GM12872 (cell line): Measurements from ENCODE around the gene BTBD9.

ENCODE experiments used
- CTCF ChIP-seq: IDR thresholded peaks from 3 replicates; pipeline ENCODE4 v1.5.1; 2011; ENCODE audit warnings: low read depth, mild to moderate bottlenecking, low read length, moderate library complexity; ENCODE audit not compliant: insufficient read depth

The BTBD9 gene

GRCh38 chr6:38370653-38371601, 268.8 kb downstream of the BTBD9 start:
- no peak for TF ChIP-seq CTCF

DNA sequence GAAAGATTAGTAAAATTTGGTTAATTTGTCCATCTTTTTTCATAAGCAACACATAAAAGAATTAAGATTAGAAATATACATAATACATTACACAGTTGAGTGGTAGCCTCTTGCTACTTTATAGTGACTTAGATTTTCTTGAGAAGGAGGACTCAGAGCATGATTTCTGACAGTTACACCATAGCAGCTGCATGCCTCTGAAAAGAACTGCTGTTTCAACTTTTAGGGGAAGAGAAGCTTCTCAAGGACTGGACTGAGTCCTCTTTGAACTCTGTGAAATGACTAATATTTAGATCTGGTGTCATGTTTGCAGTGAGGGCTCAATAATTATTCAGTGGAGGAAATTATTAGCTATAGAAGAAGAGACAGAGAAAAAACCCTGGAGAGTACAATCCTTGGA, 272.5 kb downstream of the BTBD9 start:
- TF ChIP-seq CTCF: no peak

- TF ChIP-seq CTCF: no peak
These were observed 273.5 kb downstream of the BTBD9 start for GRCh38 chr6:38366234-38366633.

DNA sequence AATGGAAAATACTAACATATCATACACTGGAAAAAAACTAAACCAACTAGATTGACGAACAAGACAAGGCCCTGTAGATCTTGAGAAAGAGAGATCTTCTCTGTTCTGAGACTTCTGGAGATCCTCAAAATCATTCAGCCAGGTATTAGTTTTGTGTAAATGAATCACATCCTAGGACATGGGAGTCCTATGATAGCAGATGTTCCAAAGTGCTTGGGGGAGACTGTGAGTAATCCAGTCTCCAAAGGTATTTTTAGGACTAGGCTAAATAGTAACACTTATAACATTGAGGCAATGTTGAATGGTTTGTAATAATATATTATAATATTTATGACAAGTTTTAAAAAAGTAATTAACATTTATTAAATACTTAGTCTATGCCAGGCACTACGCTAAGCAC, 275.0 kb downstream of the BTBD9 start:
- no peak for TF ChIP-seq CTCF

DNA sequence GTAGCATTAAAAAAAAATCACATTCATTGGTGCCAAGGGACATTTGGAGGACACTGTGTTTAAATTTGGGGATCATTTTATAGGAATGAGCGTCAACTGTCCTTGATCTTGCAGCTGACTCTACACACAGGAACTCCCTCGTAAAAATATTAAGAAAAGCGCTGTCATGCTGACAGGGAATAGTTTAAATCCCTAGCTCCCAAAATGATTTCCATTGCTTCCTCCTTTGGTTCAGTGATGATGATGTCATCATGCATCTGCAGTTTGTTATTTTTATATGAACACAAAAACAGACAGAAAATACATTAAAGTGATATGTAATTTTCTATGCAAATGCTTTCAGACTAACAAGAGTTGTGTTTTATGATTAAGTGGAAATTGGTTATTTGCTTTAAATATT, 275.6 kb downstream of the BTBD9 start:
- no peak for TF ChIP-seq CTCF

GRCh38 chr6:38355519-38355918, 284.2 kb downstream of the BTBD9 start:
- no peak for TF ChIP-seq CTCF

DNA sequence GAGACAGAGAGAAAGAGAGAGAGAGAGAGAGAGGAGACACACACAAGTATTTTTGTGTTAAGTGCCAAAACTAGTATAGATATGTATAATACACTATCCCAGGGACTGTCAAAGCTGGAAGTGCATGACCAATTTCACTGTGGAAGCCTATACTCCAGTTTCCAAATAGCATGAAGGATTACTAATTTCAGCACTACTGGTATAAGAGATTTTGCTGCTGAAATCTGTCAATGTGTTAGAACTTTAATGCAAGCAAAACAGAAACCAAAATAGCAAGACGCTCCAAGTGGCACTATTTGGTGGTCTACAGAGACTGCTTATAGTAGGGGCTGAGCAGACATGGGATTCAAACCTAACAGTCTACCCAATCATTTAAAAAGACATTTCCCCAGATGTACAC, 284.8 kb downstream of the BTBD9 start:
- TF ChIP-seq CTCF: no peak

DNA sequence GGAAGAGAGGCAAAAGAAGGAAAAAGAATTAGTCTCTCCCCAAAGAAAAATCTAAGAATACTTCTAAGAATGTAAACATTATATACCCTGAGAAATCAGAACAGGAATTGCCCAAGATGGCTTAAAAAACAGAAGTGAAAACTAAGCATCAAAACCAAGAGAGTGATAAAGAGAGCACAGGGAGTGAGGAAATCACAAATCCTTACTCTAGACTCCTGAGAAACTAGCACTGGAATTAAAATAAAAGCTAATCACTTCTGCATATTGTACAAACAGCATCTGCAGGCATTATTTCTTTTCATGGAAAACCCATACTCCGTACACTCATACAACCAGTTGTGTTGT, 285.7 kb downstream of the BTBD9 start:
- TF ChIP-seq CTCF: no peak
